HG03066 (cell line): Measurements from ENCODE around the gene TBC1D7.

Experiments used
- ATAC-seq: cut with Tn5 transposase; IDR thresholded peaks from one replicate; pipeline ENCODE4 v1.9.1; 2021; ENCODE audit warnings: low read depth; ENCODE audit not compliant: unreplicated experiment

TBC1D7 gene

DNA sequence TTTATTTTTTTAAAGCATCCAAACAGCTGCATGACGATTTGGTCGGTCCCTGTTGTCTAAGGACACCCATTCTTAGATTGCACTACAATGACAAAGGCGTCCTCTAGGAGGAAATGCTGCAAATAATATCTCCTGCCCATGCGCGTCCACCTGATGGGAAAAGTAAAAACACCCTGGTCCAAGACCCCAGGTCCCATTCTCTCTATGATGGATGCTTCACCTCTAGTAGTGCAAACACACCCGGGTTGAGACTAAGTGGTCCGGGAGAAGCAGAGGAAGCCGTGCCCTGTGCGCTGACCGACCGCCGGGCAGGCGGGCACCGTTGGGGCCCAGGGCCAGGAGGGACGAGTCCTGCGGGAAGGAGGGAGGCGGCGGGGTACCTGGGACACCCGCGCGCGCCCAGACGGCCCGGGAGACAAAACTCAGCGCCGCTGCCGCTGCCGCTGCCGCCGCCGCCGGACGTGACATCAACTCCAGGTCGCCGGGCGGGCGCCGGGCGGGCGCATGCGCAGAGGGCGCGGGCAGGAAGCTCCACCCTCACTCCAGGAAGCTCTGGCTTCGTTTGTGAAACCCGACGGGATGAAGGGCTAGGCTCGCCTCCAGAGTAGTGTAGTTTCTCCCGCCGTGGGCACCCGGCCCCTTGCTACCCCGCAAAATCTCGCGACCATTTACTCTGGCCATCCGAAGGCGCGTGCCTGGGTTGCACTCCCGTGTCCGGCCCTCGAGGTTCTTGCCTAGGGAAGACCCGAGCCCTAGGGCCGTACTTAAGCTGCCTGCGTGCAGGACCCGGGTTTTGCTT lies at the start of gene TBC1D7:
TSS of gene TBC1D7 (minus strand) at position 462 of the 799 bp plus-strand sequence. CDS start 1,639 bp downstream, outside the sequence.
- peak; percentile 86 for ATAC-seq

DNA sequence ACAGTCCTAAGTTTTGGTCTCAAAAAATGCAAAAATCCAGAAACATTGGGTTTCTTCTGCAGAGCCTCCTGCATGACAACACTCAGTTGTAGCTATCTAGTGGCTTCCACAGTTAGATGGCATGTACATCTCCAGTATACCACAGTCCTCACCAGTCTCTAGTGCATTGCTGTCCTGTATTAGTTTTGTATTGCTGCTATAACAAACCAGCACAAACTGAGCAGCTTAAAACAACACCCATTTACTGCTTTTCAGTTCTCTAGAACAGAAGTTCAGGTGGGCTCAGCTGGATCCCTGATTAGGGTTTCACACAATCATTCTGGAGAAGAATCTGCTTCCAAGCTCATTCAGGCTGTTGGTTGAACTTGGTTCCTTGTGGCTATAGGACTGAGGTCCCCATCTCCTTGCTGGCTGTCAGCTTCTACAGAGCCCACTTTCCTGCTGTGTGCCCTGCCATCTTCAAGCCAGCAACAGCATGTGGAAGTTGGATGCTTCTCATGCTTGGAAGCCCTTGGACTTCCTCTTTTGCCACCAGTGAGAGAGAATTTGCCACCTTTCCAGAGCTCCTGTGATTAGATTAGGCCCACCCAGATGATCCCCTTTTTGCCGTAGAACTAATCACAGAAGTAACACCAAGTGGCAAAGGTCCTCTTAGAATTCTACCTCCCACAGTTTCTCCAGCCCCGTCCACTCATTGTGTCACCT lies 48.9 kb upstream of the TBC1D7 start:
- no peak for ATAC-seq

DNA sequence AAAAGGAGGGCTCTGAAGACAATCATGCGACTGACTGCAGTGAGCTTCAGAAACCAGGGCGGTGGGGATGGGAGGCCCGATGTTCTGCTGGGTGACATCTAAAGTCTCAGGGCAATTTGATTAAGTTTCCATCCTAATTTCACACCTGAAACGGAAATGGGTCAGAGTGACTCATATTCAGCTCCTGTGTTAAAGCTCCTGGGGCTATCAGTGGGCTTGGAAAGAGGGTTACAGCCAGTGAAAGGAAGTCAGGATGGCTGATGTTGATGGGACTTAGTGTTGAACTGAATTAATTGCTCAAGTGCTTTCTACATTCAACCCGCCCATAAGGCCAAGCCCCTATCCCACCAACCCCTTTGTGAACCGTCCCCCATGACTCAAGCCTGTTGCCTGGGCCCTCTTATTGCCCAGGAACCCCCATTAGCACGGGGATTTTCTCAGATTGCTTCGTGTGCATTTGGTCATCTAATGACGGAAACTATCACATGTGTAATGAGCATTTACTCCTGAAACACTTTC lies 47.1 kb upstream of the TBC1D7 start:
- peak; percentile 70 for ATAC-seq

DNA sequence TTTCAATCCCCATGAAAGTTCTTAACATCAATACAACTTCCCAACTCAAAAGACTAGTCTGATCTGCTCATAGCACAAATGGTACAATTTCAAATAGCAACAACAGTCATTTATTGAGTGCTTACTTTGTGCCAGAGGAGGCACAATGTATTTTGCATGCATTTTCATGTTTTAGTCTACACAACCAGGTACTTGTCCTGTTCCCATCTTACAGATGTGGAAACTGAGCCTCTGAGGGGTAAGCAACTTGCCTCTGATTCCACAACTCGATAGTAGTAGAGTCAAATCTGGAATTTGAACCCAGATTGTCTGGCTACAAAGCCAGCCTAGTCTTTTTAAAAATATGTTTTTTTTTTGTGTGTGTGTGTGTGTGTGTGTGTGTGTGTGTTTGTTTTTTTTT lies 45.6 kb upstream of the TBC1D7 start:
- ATAC-seq: no peak

DNA sequence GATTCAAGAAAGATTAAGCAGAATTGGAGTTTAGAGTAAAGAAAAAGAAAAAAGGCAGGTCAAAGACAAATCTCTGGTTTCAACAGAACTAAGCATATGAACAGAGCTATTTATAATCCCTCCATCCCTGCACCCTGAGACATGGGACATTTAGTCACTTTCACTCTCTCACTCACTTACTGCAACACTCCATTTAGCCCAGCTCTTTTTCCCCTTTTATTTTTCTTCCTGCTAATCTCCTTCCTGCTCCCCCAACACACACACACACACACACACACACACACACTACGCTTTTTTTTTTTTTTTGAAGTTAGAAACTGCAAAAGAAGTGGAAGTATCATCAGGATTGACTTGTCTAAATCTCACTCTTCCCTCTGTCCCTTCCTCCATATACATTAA lies 45.1 kb upstream of the TBC1D7 start:
- no peak for ATAC-seq

DNA sequence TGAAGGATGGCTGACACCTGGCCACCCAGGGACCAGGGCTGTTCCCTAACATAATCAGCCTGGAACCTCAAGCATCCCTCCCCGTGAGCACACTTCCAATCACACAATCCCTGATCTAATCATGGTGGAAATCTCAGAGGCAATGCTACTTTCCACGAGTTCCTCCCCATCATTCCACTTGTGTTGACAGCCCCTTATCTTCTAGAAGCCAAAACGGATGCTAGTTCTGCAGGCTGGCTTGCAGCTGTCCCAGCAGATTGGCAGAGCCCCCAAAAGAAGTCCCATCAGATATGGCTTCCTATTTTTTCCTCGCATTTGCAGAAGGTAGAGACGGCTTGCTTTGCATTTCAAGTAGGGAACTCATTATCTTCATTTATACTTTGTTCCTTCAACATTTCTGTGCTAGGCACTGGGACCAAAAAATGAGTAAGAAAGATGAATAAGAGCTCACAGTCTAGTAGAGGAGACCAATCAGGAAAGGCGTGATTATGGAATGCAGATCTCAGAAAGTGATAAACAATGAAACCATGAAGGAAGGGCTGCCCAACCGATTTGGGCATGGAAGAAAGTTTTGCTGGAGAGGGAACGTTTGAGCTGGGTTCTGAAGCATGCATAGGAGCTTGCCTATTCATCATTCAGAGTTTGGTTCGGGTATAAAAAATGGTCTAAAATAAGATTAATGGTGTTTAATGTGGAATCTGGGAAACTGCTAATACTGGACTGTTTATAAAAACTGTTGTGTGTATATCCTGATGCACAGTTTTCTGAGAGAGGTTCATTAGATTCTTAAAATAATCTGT lies 44.6 kb upstream of the TBC1D7 start:
- no peak for ATAC-seq

DNA sequence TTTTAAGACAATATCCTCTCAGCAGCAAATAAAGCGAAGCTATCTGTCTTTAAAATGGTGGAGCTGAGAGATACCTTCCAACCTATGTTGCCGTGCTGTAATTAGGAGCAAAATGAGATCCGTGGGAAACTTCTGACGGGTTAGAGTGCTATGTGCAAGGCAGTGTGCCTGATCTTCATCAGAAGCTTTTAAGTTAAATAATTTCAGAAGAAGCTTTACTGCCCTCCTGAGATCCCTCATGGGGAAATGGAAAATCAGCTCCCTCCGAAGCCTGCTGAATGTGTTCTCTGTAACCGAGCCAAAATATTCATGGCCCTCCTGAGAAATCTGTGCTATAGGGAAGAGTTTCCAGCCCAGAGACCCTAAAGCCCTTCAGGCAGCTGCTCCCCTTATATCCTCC lies 43.7 kb upstream of the TBC1D7 start:
- no peak for ATAC-seq

DNA sequence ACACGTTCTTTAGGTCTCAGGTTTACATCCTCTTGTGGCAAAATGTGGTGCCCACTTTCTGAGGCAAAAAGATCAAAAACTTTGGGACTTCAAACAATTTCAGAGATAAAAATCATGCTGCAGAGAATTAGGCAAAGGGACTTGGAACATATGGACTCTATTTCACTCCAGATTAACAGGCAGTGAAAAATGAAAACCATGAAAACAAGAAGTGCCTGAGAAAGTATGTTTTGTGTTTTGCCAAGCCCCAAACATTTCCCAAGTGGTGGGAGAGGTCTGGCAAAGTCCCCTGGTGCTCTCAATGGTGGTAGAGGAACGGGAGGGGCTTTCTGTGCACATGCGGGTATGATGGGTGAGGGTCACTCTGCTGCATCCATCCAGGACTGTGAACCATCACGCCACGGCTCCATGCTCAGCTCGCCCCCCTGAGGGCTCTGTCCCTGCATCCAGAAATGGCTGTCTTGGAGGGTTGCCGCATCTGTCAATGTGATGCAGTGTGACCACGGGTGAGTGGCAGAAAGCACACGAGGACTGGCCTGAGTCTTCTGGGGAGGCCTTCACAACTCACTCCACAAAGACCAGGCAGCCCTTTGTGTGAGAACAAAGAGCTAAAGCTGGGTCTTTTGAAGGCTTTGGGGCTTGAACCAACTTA lies 43.2 kb upstream of the TBC1D7 start:
- no peak for ATAC-seq

DNA sequence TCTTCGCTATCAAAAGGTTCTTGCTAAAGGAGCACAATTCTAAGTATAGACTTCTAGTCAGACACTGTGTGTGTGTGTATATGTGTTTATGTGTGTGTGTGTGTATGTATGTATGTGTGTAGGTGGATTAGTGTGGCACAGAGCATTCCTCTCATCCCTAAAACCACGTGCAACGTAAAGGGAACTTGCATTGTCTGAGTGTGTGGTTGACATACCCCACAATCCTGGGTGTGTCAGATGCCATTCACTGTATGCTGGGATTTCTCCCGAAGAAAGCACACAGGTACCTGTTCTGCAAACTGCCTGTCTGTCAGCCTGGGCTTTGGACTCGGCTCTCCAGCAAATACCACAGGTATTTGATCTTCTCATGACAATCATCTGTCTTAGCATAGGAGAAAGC lies 42.3 kb upstream of the TBC1D7 start:
- ATAC-seq: no peak

DNA sequence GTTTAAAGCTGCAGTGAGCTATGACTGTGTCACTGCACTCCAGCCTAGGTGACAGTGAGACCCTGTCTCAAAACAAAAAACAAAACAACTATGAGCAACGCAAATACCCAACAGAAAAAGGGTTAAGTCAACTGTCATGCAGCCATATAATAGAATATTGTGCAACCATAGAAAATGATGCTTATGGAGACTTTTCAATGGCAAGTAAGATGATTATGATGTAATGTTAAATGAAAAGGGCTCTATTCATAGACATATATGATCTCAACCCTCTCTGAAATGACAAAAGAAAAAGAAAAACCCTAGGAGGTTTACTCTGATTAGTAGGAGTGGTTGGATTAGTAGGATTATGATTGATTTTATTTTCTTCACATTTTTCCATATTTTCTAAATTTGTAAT lies 41.3 kb upstream of the TBC1D7 start:
- no peak for ATAC-seq

DNA sequence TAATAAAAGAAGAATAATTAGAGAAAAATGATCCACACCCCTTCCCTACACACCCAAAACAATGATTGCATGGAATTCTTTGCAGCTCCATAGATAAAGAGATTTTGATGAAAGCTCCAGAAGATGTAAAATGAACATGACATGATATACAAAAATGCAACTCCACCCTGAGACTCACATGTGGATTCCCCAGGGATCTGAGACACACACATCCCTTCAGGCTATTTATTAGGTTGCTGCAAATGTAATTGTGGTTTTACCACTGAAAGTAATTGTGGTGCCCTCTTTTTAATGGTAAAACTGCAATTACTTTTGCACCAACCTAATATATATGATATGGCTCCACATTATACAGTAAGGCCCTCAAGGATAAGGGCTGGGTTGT lies 40.4 kb upstream of the TBC1D7 start:
- no peak for ATAC-seq

DNA sequence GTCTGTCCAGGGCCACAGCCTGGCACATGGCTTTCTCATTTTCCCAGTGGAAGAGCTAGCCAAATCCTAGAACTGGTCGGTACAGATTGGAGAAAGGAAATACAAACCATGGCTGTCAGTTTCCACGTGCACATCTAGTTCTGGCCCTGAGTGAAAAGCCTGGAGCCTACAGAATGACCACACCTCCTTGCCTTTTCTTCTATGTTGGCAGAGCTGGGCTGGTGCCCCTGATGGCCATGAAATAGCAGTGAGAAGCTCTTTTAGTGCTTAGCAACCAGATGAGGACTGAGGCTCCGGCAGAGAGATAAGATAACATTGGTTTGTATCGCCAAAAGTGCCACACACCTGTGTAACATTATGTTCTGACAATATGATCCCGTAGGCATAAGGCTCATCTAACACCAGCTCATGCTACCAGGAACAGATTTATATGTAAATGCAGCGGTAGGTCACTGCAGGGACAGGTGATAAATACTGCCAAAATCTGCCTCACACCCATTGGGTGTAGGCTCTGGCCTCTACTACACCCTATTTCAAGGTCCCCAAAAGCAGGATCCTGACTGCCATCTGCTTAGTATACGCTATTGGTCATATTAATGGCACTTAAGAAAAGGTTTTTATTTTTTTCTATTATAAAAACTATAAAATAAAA lies 39.9 kb upstream of the TBC1D7 start:
- no peak for ATAC-seq

DNA sequence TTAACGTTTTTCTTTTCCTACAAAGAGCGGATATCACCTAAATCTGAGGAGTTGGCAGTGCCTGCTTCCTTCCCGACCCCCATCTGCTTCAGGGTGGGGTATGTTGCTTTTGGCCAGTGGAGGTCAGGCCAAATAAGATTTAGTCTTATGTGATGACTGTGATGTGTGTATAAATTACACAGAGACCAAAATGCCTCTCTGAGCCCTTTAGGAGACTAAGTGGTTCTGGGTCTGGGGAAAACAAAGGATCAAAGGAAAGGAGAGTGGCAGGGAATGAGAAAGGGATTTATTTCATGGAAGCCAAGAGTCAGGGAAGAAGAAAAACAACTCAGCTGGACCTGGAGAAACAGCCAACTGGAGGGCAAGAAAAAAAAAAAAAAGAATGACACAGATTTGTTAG lies 39.1 kb upstream of the TBC1D7 start:
- ATAC-seq: no peak

DNA sequence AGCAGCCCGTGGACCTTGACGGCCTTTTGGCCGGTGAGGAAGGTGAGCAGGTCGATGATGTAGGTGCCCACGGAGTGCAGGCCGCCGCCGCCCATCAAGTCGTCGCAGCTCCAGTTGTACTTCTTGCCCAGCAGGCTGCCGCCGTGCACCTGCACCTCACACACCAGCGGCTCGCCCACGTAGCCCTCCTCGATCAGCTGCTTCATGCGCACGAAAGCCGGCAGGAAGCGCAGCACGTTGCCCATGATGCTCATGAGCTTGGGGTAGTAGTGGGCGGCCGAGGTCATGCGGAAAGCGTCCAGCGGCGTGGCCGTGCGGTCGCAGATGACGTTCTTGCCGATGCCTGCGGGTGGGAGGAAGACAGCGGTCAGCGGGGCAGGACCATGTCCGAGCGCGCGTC lies 37.0 kb upstream of the TBC1D7 start:
- ATAC-seq: no peak

DNA sequence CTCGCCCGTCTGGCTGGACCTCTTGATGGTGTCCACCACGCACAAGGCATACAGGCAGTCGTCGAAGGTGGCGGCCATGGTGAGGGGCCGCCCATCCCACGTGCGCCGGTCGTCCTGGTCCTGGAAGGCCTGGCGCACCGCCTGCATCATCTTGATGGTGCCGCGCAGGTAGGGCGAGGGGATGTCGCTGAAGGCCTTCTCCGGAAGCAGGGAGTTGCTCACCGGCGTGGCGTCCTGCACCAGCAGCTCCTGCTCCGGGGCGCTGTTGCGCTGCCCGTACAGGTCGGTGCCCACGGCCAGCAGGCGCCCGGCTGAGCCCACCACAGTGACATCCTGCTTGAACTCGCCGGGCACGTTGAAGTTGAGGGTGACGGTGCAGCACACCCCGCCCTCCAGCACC lies 36.5 kb upstream of the TBC1D7 start:
- no peak for ATAC-seq

DNA sequence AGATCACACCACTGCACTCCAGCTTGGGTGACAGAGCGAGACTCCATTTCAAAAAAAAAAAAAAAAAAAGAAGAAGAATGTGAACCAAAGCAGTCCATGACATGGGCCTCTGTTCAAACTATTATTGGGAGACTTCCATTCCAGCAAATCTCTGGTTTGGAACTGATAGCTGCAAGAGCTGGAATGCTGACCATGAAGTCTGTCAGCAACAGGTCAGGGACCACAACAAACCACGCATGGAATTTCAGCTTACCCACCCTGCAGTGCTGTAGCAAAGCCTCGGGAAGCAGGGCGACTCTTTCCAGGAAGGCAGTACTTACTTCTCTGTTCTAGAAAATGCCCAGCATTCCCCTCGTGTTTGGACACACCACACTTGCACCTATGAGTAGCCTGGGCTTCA lies 34.1 kb upstream of the TBC1D7 start:
- no peak for ATAC-seq

DNA sequence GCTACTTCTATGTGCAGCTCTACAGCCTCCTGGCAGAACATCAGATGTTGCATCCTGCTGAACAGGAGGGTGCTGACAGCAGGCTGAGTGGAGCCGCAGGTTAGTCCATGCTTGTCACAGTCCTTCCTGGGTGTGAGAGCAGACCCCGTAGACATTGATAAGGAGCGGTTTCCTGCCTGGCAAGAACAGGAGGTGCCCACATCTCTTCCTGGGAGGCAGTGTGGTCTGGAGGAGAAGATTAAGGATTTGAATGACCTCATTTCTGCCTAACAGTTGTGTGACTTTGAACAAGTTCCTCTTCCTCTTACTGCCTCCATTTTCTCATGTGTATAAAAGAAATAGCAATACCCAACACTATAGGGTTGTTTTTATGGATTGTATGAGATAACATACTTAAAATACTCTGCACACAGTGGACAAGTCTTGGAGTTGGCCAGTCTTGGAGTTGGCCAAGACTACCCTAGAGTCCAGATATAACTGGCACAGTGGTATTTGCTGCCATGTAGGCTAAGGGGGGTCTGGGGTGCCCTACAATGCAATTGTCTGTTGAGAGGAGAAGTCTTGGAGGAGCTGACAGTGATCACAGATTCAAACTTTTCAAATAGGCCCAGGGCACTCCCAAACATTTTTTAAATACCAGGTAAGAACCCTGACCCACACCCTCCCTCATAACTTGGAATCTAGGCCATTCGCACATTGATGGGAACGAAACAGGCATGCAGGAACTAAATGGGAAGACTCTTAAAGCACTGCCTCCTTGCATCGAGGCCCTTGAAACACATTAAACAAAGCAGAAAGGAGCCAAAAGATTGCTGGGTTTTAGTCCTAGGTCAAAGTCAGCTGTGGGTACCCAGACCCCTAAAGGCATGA lies 32.6 kb upstream of the TBC1D7 start:
- ATAC-seq: no peak

DNA sequence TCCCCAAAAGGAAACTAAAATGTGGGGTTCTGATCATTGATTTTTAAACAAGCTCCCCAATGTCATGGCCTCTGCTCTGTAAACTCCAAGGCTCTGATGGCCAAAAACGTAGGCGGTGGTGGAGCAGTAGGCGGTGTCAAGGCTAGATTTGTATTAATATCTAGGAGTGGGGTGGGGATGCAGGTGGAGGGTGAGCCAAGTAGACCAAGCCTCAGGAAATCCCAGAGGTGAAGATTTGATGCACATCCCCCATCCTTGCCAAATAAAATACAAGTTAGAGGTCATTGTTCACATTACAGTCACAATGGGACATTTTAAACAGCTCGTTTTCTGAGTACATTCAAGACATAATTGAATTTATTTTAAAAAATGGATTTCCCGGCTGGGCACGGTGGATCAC lies 30.9 kb upstream of the TBC1D7 start:
- no peak for ATAC-seq

DNA sequence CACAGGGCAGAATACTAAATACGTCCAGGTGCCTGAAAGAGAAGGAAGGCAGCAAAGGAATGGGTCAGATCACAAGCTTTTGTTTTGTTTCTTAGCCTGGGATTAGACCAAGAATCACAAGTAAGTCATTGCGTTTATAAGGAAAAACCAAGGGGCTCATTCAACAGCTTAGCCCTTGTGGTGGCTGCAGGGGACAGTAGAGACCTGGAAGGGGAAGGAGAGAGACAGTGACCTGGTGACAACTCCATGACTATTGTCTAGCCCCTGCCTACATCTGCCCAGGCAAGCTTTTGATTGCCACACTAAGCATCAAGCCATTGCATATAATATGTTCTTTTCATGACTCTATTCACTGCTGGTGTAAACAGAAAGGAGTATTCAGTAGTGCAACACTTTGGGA lies 30.2 kb upstream of the TBC1D7 start:
- no peak for ATAC-seq
